MV-4-11 (cell line): ENCODE data around the gene ZNF362.

Source experiments
- DNase-seq: peaks from one replicate; lab custom pipeline; 2025; lab: John Stamatoyannopoulos, UW

Gene ZNF362

GRCh38 chr1:33244809-33245186 lies 11.5 kb upstream of the ZNF362 start:
- no peak for DNase-seq

DNA sequence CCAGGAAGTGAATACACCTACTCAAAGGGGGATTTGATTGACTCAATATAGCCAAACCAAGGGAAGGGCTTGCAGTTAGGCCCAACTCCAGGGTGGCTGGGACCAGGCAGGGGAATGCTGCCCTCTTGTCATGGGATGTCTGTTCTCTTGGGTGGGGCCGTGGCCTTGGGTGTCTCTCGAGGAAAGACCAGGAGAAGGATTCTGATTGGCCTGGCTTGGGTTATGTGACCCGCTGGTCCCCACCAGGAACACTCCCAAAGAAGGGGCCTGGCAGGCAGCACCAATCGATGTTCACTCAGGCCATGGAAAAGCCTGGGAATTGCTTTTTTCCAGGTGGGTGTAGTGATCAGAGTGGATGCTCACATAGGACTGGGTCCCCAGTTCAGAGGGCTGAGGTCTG lies 10.1 kb upstream of the ZNF362 start:
- DNase-seq: no peak

DNA sequence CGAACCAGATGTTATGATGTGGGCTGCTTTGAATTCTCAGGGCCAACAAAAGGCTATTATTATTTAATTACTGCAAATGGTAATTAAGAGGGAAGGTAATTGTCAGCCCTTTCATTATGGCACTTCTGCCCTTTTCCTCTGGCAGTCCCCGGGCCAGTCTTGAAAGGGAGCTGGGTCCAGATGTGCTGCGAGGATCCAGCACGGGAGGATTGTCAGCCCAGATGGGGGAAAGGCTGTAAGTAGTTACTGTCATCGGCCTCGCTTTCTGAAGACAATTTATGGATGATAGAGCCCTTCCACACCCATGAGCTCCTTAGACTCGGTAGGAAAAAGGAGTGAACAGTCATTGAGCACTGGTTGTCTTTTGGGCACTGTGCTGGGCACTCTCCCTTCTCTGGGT lies 8.7 kb upstream of the ZNF362 start:
- DNase-seq: no peak

GRCh38 chr1:33248244-33248643 lies 8.0 kb upstream of the ZNF362 start:
- no peak for DNase-seq

GRCh38 chr1:33249422-33249821 lies 6.9 kb upstream of the ZNF362 start:
- no peak for DNase-seq

DNA sequence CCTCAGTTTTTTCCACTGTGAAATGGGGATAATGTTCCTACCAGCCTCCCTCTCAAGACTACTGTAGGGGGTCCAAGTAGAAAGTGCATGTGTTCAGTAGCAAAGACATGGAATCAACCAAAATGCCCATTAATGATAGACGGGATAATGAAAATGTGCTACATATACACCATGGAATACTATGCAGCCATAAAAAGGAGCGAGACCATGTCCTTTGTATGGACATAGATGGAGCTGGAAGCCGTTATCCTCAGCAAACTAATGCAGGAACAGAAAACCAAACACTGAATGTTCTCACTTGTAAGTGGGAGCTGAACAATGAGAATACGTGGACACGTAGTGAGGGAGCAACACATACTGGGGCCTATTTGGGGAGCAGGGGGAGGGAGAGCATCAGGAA lies 6.1 kb upstream of the ZNF362 start:
- DNase-seq: no peak

DNA sequence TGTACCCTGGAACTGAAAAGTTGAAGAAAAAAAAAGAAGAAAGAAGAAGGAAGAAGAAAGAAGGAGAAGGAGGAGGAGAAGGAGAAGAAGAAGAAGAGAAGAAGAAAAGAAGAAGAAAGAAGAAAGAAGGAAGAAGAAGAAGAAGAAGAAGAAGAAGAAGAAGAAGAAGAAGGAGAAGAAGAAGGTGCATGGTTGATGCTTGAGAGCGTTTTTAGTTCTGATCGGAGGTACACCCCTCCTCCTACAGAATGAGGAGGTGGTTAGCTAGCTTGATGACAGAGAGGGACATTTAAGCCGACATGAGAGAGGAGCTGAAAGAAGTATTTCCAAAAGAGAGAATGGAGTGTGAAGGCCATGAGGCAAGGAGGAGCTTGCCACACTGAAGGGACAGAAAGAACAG lies 5.6 kb upstream of the ZNF362 start:
- DNase-seq: no peak

DNA sequence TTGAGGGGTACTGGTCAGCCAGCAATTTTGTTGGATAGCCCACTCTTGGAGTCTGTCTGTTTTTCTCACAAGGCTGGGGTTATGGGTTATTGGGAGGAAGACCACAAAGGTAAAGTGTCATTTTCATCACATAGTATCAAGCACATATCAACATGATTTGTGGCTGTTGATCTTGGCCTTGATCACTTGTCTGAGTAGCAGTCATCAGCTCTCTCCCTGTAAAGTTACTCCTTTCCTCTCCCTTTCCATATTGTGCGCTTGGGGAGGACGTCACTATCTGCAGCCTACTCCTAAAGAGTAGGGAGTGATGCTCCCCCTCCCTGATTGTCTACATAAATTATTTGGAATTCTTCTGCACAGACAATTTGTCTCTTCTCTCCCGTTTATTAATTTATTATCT lies 1.8 kb upstream of the ZNF362 start:
- DNase-seq: no peak

- peak; percentile 66 for DNase-seq
Observed at GRCh38 chr1:33255347-33256220, 708 bp upstream of the ZNF362 start.

GRCh38 chr1:33256221-33256470 lies 146 bp upstream of the ZNF362 start:
- DNase-seq: no peak

- peak; percentile 51 for DNase-seq
Observed at GRCh38 chr1:33257207-33257771, 997 bp downstream of the ZNF362 start.

- DNase-seq: no peak
Observed at GRCh38 chr1:33257772-33258712, 1.8 kb downstream of the ZNF362 start.

- no peak for DNase-seq
Observed at GRCh38 chr1:33258788-33259274, 2.5 kb downstream of the ZNF362 start.

- DNase-seq: no peak
Observed at GRCh38 chr1:33259879-33260278, 3.6 kb downstream of the ZNF362 start.

- no peak for DNase-seq
Observed at GRCh38 chr1:33260439-33260838, 4.1 kb downstream of the ZNF362 start.

- no peak for DNase-seq
Observed at GRCh38 chr1:33261344-33261743, 5.1 kb downstream of the ZNF362 start.

- DNase-seq: no peak
Observed at GRCh38 chr1:33263890-33264504, 7.7 kb downstream of the ZNF362 start.

DNA sequence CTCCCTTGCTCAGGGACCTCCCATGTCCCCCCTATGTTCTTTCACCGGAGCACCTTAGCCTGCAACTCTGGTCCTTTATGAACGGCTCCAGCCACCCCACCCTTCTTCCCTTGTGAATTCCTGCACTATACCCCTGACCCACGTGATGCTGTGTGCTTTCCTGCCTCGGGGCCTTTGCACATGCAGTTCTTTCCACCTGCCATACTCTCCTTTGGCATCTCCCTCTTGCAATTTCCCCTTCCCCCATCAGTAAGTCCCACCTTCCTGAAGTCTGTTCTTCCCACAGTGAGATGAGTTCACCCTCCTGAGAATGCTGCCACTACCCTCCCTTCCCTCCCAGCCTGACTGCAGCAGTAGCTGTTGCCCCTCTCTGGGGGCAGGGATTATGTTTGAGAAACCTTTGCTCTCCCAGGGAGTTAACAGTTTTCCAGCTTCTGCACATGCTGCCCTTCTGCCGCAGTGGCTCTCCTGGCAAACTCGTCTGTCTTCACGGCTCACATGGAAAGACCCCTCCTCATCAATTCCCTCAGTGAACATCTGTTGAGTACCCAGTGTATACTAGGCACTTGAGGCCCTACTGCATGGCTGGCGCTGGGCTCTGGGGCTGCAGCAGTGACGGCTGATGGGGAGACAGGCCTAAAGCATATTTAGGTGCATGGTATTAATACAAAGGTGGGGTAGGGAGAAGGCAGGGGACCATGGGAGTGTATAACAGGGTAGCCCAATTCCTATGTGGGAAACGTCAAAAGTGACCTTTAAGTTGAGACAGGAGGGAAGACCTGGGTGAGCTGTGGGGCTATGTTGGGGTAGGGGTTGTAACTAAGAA lies 9.7 kb downstream of the ZNF362 start:
- no peak for DNase-seq

DNA sequence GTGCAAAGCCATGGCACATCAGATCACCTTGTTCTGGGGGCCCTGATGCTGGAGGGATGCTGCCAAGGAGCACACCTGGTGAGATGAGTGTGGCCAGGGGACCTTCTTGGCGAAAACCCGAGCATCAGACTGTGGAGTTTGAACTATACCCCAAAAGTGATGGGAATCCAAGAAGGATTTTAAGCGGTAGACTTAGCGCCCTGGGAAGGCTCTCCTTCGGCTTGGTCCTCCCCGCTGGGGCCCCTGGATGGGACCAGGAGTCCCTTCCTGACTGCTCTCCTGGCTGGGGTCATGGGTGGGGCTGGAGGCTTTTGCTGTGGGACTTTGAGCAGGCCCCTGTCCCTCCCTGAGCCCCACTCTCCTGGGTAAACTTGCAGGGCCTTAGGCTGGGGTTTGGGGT lies 10.5 kb downstream of the ZNF362 start:
- no peak for DNase-seq

- DNase-seq: no peak
Observed at GRCh38 chr1:33267468-33268205, 11.3 kb downstream of the ZNF362 start.

DNA sequence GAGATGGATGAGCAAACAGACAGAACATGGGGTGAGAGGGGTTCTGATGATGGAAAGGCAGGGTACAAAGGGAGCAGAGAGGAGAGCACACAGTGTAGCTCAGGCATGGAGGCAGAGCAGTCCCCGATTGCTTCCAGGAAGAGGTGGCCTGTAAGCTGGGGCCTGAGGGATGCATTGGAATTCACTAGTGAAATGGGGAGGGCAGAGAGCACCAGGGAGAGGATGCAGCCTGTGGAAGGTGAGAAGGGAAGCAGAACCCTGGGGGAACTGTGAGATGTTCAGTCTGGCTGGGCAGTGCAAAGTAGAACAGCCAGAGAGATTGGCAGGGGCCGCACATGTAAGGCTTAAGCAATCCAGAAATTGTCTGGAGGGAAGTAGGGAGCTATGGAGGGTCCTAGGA lies 12.2 kb downstream of the ZNF362 start:
- DNase-seq: no peak
